Measurements from ENCODE around the gene DMRTA2.

DMRTA2 gene

GRCh38 chr1:50422946-50423669, at the start of gene DMRTA2:
Gene DMRTA2, minus strand, starts transcription at chr1:50423443. Its CDS starts 1,907 bp downstream, at chr1:50421536.
- no peak for DNase-seq

- DNase-seq, result no peak
Observed at GRCh38 chr1:50471967-50472366, 48.7 kb upstream of the DMRTA2 start.

GRCh38 chr1:50462964-50463363, 39.7 kb upstream of the DMRTA2 start:
- no peak for DNase-seq

- no peak for DNase-seq
Observed at GRCh38 chr1:50458507-50458906, 35.3 kb upstream of the DMRTA2 start.

- no peak for DNase-seq
Observed at GRCh38 chr1:50454911-50455310, 31.7 kb upstream of the DMRTA2 start.

GRCh38 chr1:50453266-50453665, 30.0 kb upstream of the DMRTA2 start:
- no peak for DNase-seq

GRCh38 chr1:50452700-50453099, 29.5 kb upstream of the DMRTA2 start:
- no peak for DNase-seq

GRCh38 chr1:50450861-50451653, 27.8 kb upstream of the DMRTA2 start:
- DNase-seq, result no peak

GRCh38 chr1:50447961-50448360, 24.7 kb upstream of the DMRTA2 start:
- no peak for DNase-seq

GRCh38 chr1:50441183-50441582, 17.9 kb upstream of the DMRTA2 start:
- no peak for DNase-seq

GRCh38 chr1:50438945-50439344, 15.7 kb upstream of the DMRTA2 start:
- DNase-seq, result no peak

- no peak for DNase-seq
Observed at GRCh38 chr1:50436489-50436888, 13.2 kb upstream of the DMRTA2 start.

- no peak for DNase-seq
Observed at GRCh38 chr1:50430010-50430405, 6.8 kb upstream of the DMRTA2 start.

- no peak for DNase-seq
Observed at GRCh38 chr1:50427818-50428779, 4.9 kb upstream of the DMRTA2 start.

- no peak for DNase-seq
Observed at GRCh38 chr1:50427086-50427817, 4.0 kb upstream of the DMRTA2 start.

- no peak for DNase-seq
Observed at GRCh38 chr1:50426702-50427085, 3.5 kb upstream of the DMRTA2 start.

- DNase-seq, result no peak
Observed at GRCh38 chr1:50426108-50426700, 3.0 kb upstream of the DMRTA2 start.

- no peak for DNase-seq
Observed at GRCh38 chr1:50425376-50426107, 2.3 kb upstream of the DMRTA2 start.

- DNase-seq, result no peak
Observed at GRCh38 chr1:50424884-50425375, 1.7 kb upstream of the DMRTA2 start.

- DNase-seq, result no peak
Observed at GRCh38 chr1:50424045-50424883, 1.0 kb upstream of the DMRTA2 start.
